DOHH2 (cell line): ENCODE results near the gene DOK3.
A peak's percentile ranks its signal among the peaks of the same experiment; 100 is the strongest.

Experiments used
- H3F3A ChIP-seq: fragments of 200-600 bp; sonication (generic), shearing (Covaris generic); 2 replicates; pipeline ENCODE4 v1.6.0; 2016; ENCODE audit warnings: antibody characterized with exemption, mild to moderate bottlenecking; ENCODE audit not compliant: control insufficient read depth, insufficient read depth
- H3K27ac ChIP-seq: fragments of 200-600 bp; sonication (generic); 2 replicates; pipeline ENCODE4 v1.5.1; 2014; ENCODE audit warnings: low read depth, mild to moderate bottlenecking, low read length, moderate library complexity
- H3K27me3 ChIP-seq: fragments of 200-600 bp; sonication (generic); 2 replicates; pipeline ENCODE4 v1.6.1; 2014; ENCODE audit warnings: mild to moderate bottlenecking, low read length, mixed read lengths; ENCODE audit not compliant: control insufficient read depth
- H3K36me3 ChIP-seq: fragments of 200-600 bp; sonication (generic); 2 replicates; pipeline ENCODE4 v1.6.1; 2014; ENCODE audit warnings: mild to moderate bottlenecking, low read length, moderate library complexity, mixed read lengths; ENCODE audit not compliant: control insufficient read depth
- H3K4me1 ChIP-seq: fragments of 200-600 bp; sonication (generic); 2 replicates; pipeline ENCODE4 v1.6.1; 2014; ENCODE audit warnings: mild to moderate bottlenecking, low read length, mixed read lengths; ENCODE audit not compliant: control insufficient read depth
- H3K4me2 ChIP-seq: fragments of 200-600 bp; sonication (generic); 2 replicates; pipeline ENCODE4 v1.6.0; 2014; ENCODE audit warnings: mild to moderate bottlenecking, low read length, moderate library complexity
- H3K4me3 ChIP-seq: fragments of 200-600 bp; sonication (generic); 2 replicates; pipeline ENCODE4 v1.5.1; 2014; ENCODE audit warnings: mild to moderate bottlenecking, low read length, mixed read lengths
- H3K79me2 ChIP-seq: fragments of 200-600 bp; sonication (generic); 2 replicates; pipeline ENCODE4 v1.6.1; 2014; ENCODE audit warnings: mild to moderate bottlenecking, low read length, mixed read lengths; ENCODE audit not compliant: control insufficient read depth
- H3K9me2 ChIP-seq: fragments of 200-600 bp; sonication (generic); replicated peaks from 2 replicates; pipeline ENCODE4 v1.6.1; 2014; ENCODE audit warnings: mild to moderate bottlenecking, low read length, mixed read lengths; ENCODE audit not compliant: control insufficient read depth
- H3K9me3 ChIP-seq: fragments of 200-600 bp; sonication (generic); 2 replicates; pipeline ENCODE4 v1.6.1; 2014; ENCODE audit warnings: antibody characterized with exemption, low read length, mixed read lengths; ENCODE audit not compliant: control insufficient read depth, insufficient read depth
- H4K20me1 ChIP-seq: fragments of 200-600 bp; sonication (generic); 2 replicates; pipeline ENCODE4 v1.6.0; 2014; ENCODE audit warnings: low read depth, mild to moderate bottlenecking, antibody characterized with exemption, low read length, moderate library complexity; ENCODE audit not compliant: control insufficient read depth, insufficient read depth
- CTCF ChIP-seq: fragments of 200-600 bp; sonication (generic); IDR thresholded peaks from one replicate; pipeline ENCODE4 v1.5.1; 2014; ENCODE audit warnings: antibody characterized with exemption, mild to moderate bottlenecking, low read depth, low read length; ENCODE audit not compliant: poor library complexity, severe bottlenecking
- EZH2phosphoT487 ChIP-seq: fragments of 200-600 bp; sonication (generic); IDR thresholded peaks from 2 replicates; pipeline ENCODE4 v1.6.1; 2017; ENCODE audit warnings: borderline replicate concordance, mild to moderate bottlenecking, antibody characterized with exemption, low read length, moderate library complexity, mixed read lengths

Gene DOK3

DNA sequence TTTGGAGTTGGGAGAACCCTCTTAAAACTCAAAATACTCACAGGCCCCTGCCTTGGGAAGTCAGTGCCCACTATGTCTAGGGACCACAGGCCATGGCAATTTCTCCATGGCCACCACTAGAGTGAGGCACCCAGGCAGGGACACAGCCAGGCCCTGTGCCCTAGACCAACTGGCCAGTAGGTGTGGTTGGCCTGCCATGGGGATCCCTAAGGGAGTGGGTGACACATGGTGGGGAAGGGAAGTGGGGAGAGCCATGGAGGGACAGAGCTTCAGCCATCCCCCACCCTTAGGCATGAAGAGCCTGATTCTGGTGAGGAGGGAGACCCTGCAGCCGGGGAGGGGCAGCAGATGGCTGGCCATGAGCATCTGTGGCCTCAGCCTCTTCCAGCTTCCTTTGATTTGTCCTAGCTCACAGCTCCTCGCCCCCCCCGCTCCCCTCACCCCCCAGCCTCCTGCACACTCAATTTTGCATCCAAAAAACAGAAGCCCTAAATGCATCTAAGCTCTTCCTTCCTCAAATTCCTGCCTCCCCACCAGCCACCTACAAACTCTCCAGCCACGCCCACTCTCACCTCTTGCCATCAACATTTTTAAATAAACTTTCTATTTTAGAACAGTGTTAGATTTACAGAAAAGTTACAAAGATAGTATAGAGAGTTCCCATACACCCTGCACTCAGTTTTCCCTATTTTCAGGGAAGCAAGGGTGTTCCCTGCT lies 34.6 kb downstream of the DOK3 start:
- no peak overlapping the region for H3K27ac ChIP-seq
- peaks cover 17% of the 10 kb centered on the region for H3K36me3 ChIP-seq
- no peaks in the 10 kb centered on the region for H3K9me3 ChIP-seq
- peaks cover 27% of the 10 kb centered on the region for H3K79me2 ChIP-seq
- H3F3A ChIP-seq = peaks cover 9% of the 10 kb centered on the region; the same call in 1 of the 2 replicates
- no peak overlapping the region for H3K4me3 ChIP-seq
- H3K4me2 ChIP-seq = no peak overlapping the region
- H4K20me1 ChIP-seq = peaks cover 13% of the 10 kb centered on the region; the same call in 1 of the 2 replicates
- H3K9me2 ChIP-seq = no peaks in the 10 kb centered on the region
- TF ChIP-seq EZH2phosphoT487 = no peak
- TF ChIP-seq CTCF = no peak
- H3K4me1 ChIP-seq = peaks cover 66% of the 10 kb centered on the region
- H3K27me3 ChIP-seq = no peaks in the 10 kb centered on the region

GRCh38 chr5:177474002-177474476 lies 35.6 kb downstream of the DOK3 start:
- H3K9me3 ChIP-seq = no peaks in the 10 kb centered on the region
- H3K27ac ChIP-seq = no peak overlapping the region
- peak overlapping the region; percentile 37; the same call in 1 of the 2 replicates for H3K4me3 ChIP-seq
- peaks cover 13% of the 10 kb centered on the region; the same call in 1 of the 2 replicates for H4K20me1 ChIP-seq
- H3F3A ChIP-seq = 0 out of 2 replicates have a peak, but pooled peaks cover 6% of the 10 kb centered on the region
- H3K36me3 ChIP-seq = peaks cover 17% of the 10 kb centered on the region
- no peaks in the 10 kb centered on the region for H3K9me2 ChIP-seq
- H3K79me2 ChIP-seq = peaks cover 36% of the 10 kb centered on the region
- TF ChIP-seq CTCF (no peak), EZH2phosphoT487 (no peak)
- no peaks in the 10 kb centered on the region for H3K27me3 ChIP-seq
- peaks cover 56% of the 10 kb centered on the region for H3K4me1 ChIP-seq
- H3K4me2 ChIP-seq = peak overlapping the region; percentile 46; the same call in 1 of the 2 replicates

DNA sequence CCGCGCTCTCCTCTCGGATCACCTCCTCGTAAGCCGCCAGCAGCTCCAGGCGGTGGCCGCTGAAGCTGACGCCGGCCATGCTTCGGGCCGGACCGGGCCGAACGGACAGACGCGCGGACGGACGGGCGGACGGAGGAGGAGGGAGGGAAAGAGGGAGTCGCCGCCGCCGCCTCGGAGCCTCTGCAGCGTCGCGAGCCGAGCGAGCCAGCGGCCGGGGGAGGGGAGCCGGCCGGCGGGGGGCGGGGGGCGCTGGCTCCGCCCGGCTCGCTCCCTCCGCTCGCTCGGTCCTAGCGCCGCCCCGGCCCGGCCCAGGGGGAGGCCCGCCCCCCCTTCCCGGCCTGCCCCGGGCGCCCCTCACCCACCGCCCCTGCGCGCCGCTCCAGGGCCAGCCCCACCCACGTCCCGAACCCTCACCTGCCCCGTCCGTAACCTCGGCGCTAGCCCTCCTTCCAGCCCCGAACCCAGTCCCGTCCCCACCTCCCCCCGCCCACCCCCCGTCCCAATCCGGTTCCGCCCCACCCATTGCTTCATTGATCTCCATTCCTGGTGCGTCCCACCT lies 36.1 kb downstream of the DOK3 start, which contains the start of gene DBN1:
Gene DBN1 (minus strand): TSS at position 192 of the 559 bp plus-strand sequence. CDS start 113 bp downstream, at position 79.
- peak within 1 kb of the TSS; percentile 36; the same call in 1 of the 2 replicates for H3K27ac ChIP-seq
- H3K79me2 ChIP-seq = peaks cover 36% of the 10 kb centered on the region
- H3K4me1 ChIP-seq = peaks cover 51% of the 10 kb centered on the region
- peak within 1 kb of the TSS; percentile 95 for H3K4me2 ChIP-seq
- no peaks in the 10 kb centered on the region for H3K27me3 ChIP-seq
- H3K9me2 ChIP-seq = no peaks in the 10 kb centered on the region
- no peak for TF ChIP-seq EZH2phosphoT487
- no peak for TF ChIP-seq CTCF
- peaks cover 20% of the 10 kb centered on the region for H3K36me3 ChIP-seq
- 0 out of 2 replicates have a peak, but pooled peaks cover 6% of the 10 kb centered on the region for H3F3A ChIP-seq
- peak within 1 kb of the TSS; percentile 85 for H3K4me3 ChIP-seq
- no peaks in the 10 kb centered on the region for H3K9me3 ChIP-seq
- H4K20me1 ChIP-seq = peaks cover 13% of the 10 kb centered on the region; the same call in 1 of the 2 replicates
